Hypothalamus (tissue), 51 donors: ENCODE measurements around the gene IL11RA.

ENCODE experiments used
- DNase-seq, 51 donors: peaks; one replicate each; lab custom pipeline; 2025; lab: John Stamatoyannopoulos, UW

IL11RA gene

DNA sequence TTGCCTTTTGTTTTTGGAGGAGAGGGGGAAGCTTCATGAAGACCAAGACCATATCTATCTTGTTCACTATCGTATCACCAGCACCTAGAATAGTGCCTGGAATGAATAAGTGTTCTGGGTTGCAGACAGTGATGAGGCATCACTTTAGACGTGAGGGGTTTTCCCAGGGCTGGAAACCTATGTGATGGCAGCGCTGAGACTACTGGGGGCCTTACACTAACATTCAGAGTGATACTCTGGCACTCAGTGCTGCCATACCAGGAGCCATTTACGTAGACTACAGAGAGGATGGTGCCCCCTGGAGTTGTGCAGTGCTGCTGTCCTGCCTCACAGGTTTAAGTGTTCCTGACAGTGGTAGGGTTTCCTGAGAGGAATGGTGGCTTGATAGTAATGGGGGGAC, 32.2 kb downstream of the IL11RA start:
- DNase-seq: no peak

GRCh38 chr9:34684816-34685215, 32.8 kb downstream of the IL11RA start:
- no peak for DNase-seq

- no peak for DNase-seq
These were observed 33.6 kb downstream of the IL11RA start for GRCh38 chr9:34685591-34685990.

DNA sequence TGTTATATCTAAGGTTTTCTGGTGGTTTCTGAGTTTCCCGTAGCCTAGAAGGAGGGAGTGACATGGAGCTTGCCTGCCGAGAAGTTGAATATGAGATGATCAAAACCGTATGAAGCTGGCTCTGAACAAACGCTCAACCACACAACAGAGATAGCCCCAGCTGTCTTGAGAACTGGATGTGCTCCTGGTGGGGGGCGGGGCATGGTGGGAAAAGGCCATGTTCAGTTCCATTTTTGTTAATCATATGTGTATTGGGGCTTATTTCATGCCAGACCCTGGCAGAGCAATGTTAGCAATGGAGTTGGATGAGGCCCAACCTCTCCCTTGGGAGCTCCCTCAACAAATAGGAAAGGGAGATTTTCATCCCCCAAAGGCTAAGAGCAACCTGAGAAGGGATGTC, 34.2 kb downstream of the IL11RA start:
- no peak for DNase-seq

DNA sequence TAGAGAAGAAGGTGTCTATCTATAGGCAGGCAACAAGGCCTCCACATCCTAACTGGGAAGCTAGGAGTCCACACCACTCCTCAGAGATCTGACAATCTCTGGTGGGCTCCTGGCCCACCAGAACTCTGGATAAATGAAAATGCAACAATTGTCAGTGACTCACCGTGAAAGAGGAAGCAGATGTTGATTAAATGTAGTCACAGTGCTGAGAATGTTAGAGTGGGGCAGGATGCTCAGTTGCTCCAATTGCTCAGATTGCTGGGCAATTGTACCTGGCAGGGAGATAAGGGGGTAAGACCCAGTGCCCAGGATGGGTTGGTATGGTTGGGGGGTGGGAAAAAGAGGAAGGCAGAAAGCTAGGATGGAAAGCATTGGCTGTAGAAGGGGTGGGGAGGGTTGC, 34.7 kb downstream of the IL11RA start:
- DNase-seq: no peak

- no peak for DNase-seq
These were observed 35.5 kb downstream of the IL11RA start for GRCh38 chr9:34687276-34688030.

- no peak for DNase-seq
These were observed 36.5 kb downstream of the IL11RA start for GRCh38 chr9:34688329-34689115.

DNA sequence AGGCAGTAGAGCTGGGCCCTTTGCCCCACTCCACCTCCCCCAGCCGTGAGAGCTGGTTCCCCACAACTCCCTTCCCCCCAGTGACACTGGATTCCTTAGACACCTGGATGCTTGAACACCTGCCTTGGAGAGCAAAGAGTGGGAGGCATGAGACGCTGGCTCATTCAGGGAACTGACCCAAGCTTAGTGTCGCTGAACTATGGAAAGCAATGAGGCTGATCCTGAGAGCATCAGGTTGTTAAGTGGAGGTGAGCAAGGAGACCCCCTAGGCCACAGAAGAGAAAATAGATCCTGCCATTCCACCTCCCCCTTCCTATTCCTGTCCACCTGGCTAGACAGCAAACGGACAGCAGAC, 37.1 kb downstream of the IL11RA start:
- no peak for DNase-seq

- no peak for DNase-seq
These were observed 37.5 kb downstream of the IL11RA start for GRCh38 chr9:34689512-34689911.

DNA sequence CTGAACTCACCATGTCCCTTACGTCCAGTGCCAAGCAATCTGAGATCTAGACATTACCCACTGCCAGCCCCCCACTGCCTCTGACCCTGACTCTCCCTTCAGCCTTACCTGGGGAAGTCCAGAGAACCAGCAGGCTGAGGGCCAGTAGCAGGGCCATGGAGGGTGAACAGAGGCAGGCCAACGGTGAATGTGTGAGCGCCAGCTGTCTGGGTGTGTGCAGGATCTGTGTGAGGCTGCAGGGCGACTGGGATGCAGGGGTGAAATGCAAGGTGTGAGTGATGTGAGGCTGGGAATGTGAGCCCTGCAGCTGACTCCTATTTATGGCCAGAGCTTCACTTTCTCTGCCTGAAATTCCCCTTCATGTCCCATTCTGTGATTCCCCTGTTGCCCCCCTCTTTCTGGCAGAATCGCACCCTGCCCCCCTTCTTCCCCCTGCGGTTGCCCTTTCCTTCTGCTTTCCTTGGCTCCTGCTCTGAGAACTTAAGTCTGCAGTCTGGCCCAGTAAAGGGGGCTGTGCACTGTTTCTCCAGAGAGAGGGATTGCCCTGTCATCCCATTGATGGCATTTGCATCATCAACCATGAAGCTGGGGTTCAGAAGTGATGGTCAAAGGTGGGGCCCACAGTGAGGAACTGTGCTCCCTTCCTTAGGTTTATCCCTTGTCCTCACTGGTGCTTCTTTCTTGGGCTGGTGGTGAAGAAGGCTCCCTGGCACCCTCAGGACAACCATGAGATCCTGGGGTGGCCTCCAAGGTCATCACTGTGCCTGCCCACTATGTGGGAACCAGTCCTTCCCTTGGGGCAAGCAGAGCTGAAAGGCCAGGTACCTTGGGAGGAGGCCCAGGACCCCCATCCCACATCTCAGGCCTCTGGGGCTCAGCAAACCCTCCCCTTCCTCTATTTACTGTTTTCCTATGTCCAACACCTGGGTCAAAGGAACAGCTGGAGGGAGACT, 39.3 kb downstream of the IL11RA start, which contains the start of gene CCL19:
Gene CCL19, minus strand, starts transcription at position 294 of the 953 bp plus-strand sequence. Its CDS starts 137 bp downstream, at position 157.
- DNase-seq: no peak

GRCh38 chr9:34691936-34692315, 39.9 kb downstream of the IL11RA start:
- no peak for DNase-seq

GRCh38 chr9:34693560-34693959, 41.6 kb downstream of the IL11RA start:
- DNase-seq: no peak

DNA sequence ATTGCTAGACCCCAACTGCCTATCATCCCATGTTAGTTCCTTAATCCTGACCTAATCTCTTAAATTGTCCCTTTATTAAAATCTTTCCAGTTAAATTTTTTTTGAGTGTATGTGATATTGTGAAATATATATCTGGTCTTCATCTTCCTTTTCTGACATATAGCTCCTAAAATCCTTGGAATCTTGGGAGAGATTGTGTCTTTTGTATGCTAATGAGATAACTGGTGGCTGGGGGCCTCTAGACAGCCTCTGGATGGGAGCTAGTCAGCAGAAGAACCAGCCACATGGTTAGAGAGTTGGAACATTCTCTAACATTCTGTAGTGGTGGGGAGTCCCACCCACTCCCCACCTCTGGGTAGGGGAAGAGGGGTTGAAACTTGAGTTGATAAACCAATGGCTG, 42.8 kb downstream of the IL11RA start:
- no peak for DNase-seq

GRCh38 chr9:34701023-34701768, 49.2 kb downstream of the IL11RA start:
- peak in 50 of 51 donors; percentile 4 to 79 (median 42) for DNase-seq

GRCh38 chr9:34701769-34702736, 50.1 kb downstream of the IL11RA start:
- peak; percentile 3 to 87 (median 57) for DNase-seq

GRCh38 chr9:34707130-34707529, 55.1 kb downstream of the IL11RA start:
- DNase-seq: no peak

GRCh38 chr9:34709196-34709978, 57.4 kb downstream of the IL11RA start:
- no peak for DNase-seq

DNA sequence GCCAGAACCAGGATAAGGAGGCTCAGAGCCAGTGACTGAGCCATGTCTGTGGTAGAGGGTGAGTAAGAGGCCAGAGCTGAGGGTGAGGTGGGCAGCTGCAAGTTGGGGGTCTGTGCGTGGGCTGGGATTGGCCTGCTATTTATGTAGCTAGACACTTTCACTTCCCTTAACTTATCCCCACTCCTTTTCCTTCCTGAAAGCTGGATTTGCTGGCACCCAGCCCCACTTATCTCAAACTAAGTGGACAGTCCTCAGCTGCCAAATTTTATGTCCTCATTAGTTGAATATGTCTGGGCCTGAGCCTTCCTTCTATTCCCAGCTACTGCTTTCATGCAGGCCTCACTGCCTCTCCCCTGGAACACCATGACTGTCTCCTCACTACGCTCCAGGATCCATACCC, 58.0 kb downstream of the IL11RA start, which contains the start of gene CCL21:
Gene CCL21, minus strand, starts transcription at position 114 of the 400 bp plus-strand sequence. Its CDS starts 70 bp downstream, at position 44.
- no peak for DNase-seq
